ENCODE results near the gene GPS1. TPM values are rescaled to one million over a fixed set of nuclear protein-coding genes. Genes with fewer than 3 reads are reported as not detected.

Gene GPS1
- total RNA-seq, 2 experiments from 2014 or later: 69.0 to 75.6 TPM

- Mint-ChIP-seq H3K36me3 (ENCODE audit: low read depth) (peaks cover 12% of the 10 kb centered on the region), H3K27me3 (peaks cover 2% of the 10 kb centered on the region), H3K4me3 (no peak overlapping the region), H3K4me1 (no peaks in the 10 kb centered on the region), H3K9me3 (no peaks in the 10 kb centered on the region), H3K27ac (no peak overlapping the region)
- POLR2A ChIA-PET: interaction anchor here (1.3 to 3.0 kb wide), 4 partner anchors 10 to 20 kb away, joined by 3 to 14 read pairs (median 4); no protein-coding TSS in a partner anchor
- no peak for DNase-seq
- CTCF ChIA-PET: interaction anchor here (0.6 to 1.3 kb wide), 2 partner anchors 39 to 545 kb away, joined by 3 to 4 read pairs; partner anchors contain the start of gene DCXR
These were observed 24.5 kb downstream of the GPS1 start for GRCh38 chr17:82076018-82076784.

- DNase-seq: no peak
- H3K4me3 Mint-ChIP-seq: no peak overlapping the region
- peaks cover 16% of the 10 kb centered on the region for H3K36me3 Mint-ChIP-seq (ENCODE audit: low read depth)
- no peaks in the 10 kb centered on the region for H3K4me1 Mint-ChIP-seq
- ChIA-PET POLR2A (interaction anchor here (0.7 to 3.0 kb wide), 6 partner anchors 8 to 39 kb away, joined by 3 to 14 read pairs (median 4); partner anchors contain the start of gene DCXR), CTCF (interaction anchor here (1.3 kb wide), 1 partner anchor 39 kb away, joined by 3 read pairs; the partner anchor contains the start of gene DCXR)
- H3K27me3 Mint-ChIP-seq: peaks cover 2% of the 10 kb centered on the region
- no peaks in the 10 kb centered on the region for H3K9me3 Mint-ChIP-seq
- H3K27ac Mint-ChIP-seq: no peak overlapping the region
These were observed 25.3 kb downstream of the GPS1 start for GRCh38 chr17:82076785-82077591.

- Mint-ChIP-seq H3K27ac (no peak overlapping the region), H3K4me1 (no peaks in the 10 kb centered on the region), H3K9me3 (no peaks in the 10 kb centered on the region), H3K27me3 (peaks cover 2% of the 10 kb centered on the region), H3K4me3 (no peak overlapping the region), H3K36me3 (ENCODE audit: low read depth) (peaks cover 22% of the 10 kb centered on the region)
- no peak for DNase-seq
- POLR2A ChIA-PET: interaction anchor here (0.7 to 3.0 kb wide), 3 partner anchors 8 to 40 kb away, joined by 3 to 14 read pairs (median 3); partner anchors contain the start of gene DCXR
- CTCF ChIA-PET: no interaction called here
These were observed 26.1 kb downstream of the GPS1 start for GRCh38 chr17:82077617-82078358.

GRCh38 chr17:82078433-82078832 lies 26.7 kb downstream of the GPS1 start:
- Mint-ChIP-seq H3K27ac (no peak overlapping the region), H3K9me3 (no peaks in the 10 kb centered on the region), H3K27me3 (peaks cover 2% of the 10 kb centered on the region), H3K36me3 (ENCODE audit: low read depth) (peaks cover 27% of the 10 kb centered on the region), H3K4me3 (no peak overlapping the region), H3K4me1 (no peaks in the 10 kb centered on the region)
- DNase-seq: no peak
- ChIA-PET POLR2A (interaction anchor here (1.3 to 3.0 kb wide), 2 partner anchors 9 to 12 kb away, joined by 3 to 14 read pairs; no protein-coding TSS in a partner anchor), CTCF (no interaction called here)

- ChIA-PET CTCF (no interaction called here), POLR2A (no interaction called here)
- Mint-ChIP-seq H3K27ac (no peak overlapping the region), H3K36me3 (ENCODE audit: low read depth) (peaks cover 29% of the 10 kb centered on the region), H3K9me3 (no peaks in the 10 kb centered on the region), H3K4me1 (no peaks in the 10 kb centered on the region), H3K27me3 (no peaks in the 10 kb centered on the region), H3K4me3 (no peak overlapping the region)
- DNase-seq: no peak
These were observed 27.4 kb downstream of the GPS1 start for GRCh38 chr17:82079001-82079677.

GRCh38 chr17:82080048-82080788 lies 28.5 kb downstream of the GPS1 start:
- no peak overlapping the region for H3K4me3 Mint-ChIP-seq
- H3K4me1 Mint-ChIP-seq: no peaks in the 10 kb centered on the region
- no peaks in the 10 kb centered on the region for H3K27me3 Mint-ChIP-seq
- ChIA-PET CTCF (no interaction called here), POLR2A (interaction anchor here (1.5 kb wide), 1 partner anchor 14 kb away, joined by 4 read pairs; no protein-coding TSS in a partner anchor)
- H3K36me3 Mint-ChIP-seq (ENCODE audit: low read depth): peaks cover 33% of the 10 kb centered on the region
- no peak for DNase-seq
- H3K9me3 Mint-ChIP-seq: no peaks in the 10 kb centered on the region
- no peak overlapping the region for H3K27ac Mint-ChIP-seq

- no peaks in the 10 kb centered on the region for H3K27me3 Mint-ChIP-seq
- peaks cover 33% of the 10 kb centered on the region for H3K36me3 Mint-ChIP-seq (ENCODE audit: low read depth)
- H3K9me3 Mint-ChIP-seq: no peaks in the 10 kb centered on the region
- H3K4me1 Mint-ChIP-seq: no peaks in the 10 kb centered on the region
- POLR2A ChIA-PET: interaction anchor here (1.5 kb wide), 1 partner anchor 15 kb away, joined by 4 read pairs; no protein-coding TSS in a partner anchor
- no peak overlapping the region for H3K27ac Mint-ChIP-seq
- CTCF ChIA-PET: no interaction called here
- H3K4me3 Mint-ChIP-seq: no peak overlapping the region
- no peak for DNase-seq
These were observed 29.2 kb downstream of the GPS1 start for GRCh38 chr17:82080789-82081464.

- no peak overlapping the region for H3K27ac Mint-ChIP-seq
- POLR2A ChIA-PET: interaction anchor here (1.5 kb wide), 1 partner anchor 15 kb away, joined by 4 read pairs; no protein-coding TSS in a partner anchor
- H3K9me3 Mint-ChIP-seq: no peaks in the 10 kb centered on the region
- no peaks in the 10 kb centered on the region for H3K4me1 Mint-ChIP-seq
- H3K4me3 Mint-ChIP-seq: no peak overlapping the region
- H3K36me3 Mint-ChIP-seq (ENCODE audit: low read depth): peaks cover 33% of the 10 kb centered on the region
- DNase-seq: no peak
- no peaks in the 10 kb centered on the region for H3K27me3 Mint-ChIP-seq
- CTCF ChIA-PET: no interaction called here
These were observed 29.8 kb downstream of the GPS1 start for GRCh38 chr17:82081546-82081945.

GRCh38 chr17:82081966-82082365 lies 30.3 kb downstream of the GPS1 start:
- POLR2A ChIA-PET: interaction anchor here (1.5 kb wide), 1 partner anchor 16 kb away, joined by 4 read pairs; no protein-coding TSS in a partner anchor
- CTCF ChIA-PET: no interaction called here
- peaks cover 33% of the 10 kb centered on the region for H3K36me3 Mint-ChIP-seq (ENCODE audit: low read depth)
- H3K27me3 Mint-ChIP-seq: no peaks in the 10 kb centered on the region
- no peak for DNase-seq
- no peaks in the 10 kb centered on the region for H3K9me3 Mint-ChIP-seq
- H3K4me3 Mint-ChIP-seq: no peak overlapping the region
- no peak overlapping the region for H3K27ac Mint-ChIP-seq
- no peaks in the 10 kb centered on the region for H3K4me1 Mint-ChIP-seq

GRCh38 chr17:82082456-82082855 lies 30.8 kb downstream of the GPS1 start:
- no peak overlapping the region for H3K27ac Mint-ChIP-seq
- ChIA-PET POLR2A (interaction anchor here (1.2 kb wide), 1 partner anchor 9 kb away, joined by 3 read pairs; no protein-coding TSS in a partner anchor), CTCF (interaction anchor here (1.4 kb wide), 1 partner anchor 45 kb away, joined by 4 read pairs; the partner anchor contains the start of gene DCXR)
- H3K4me1 Mint-ChIP-seq: no peaks in the 10 kb centered on the region
- H3K36me3 Mint-ChIP-seq (ENCODE audit: low read depth): peaks cover 33% of the 10 kb centered on the region
- H3K9me3 Mint-ChIP-seq: no peaks in the 10 kb centered on the region
- H3K4me3 Mint-ChIP-seq: no peak overlapping the region
- no peak for DNase-seq
- no peaks in the 10 kb centered on the region for H3K27me3 Mint-ChIP-seq

GRCh38 chr17:82083009-82083408 lies 31.3 kb downstream of the GPS1 start:
- no peaks in the 10 kb centered on the region for H3K9me3 Mint-ChIP-seq
- H3K27me3 Mint-ChIP-seq: no peaks in the 10 kb centered on the region
- no peaks in the 10 kb centered on the region for H3K4me1 Mint-ChIP-seq
- H3K4me3 Mint-ChIP-seq: no peak overlapping the region
- ChIA-PET POLR2A (interaction anchor here (1.2 kb wide), 1 partner anchor 9 kb away, joined by 3 read pairs; no protein-coding TSS in a partner anchor), CTCF (interaction anchor here (1.4 kb wide), 1 partner anchor 45 kb away, joined by 4 read pairs; the partner anchor contains the start of gene DCXR)
- no peak overlapping the region for H3K27ac Mint-ChIP-seq
- peaks cover 34% of the 10 kb centered on the region for H3K36me3 Mint-ChIP-seq (ENCODE audit: low read depth)
- no peak for DNase-seq
